Body of pancreas (tissue), 4 donors: ENCODE data around the gene SRRM1. TPM values are rescaled to one million over a fixed set of nuclear protein-coding genes. Genes with fewer than 3 reads are reported as not detected.
A peak's percentile ranks its signal among the peaks of the same experiment; 100 is the strongest.

ENCODE experiments used
- ATAC-seq: fragments of 150-250 bp; one replicate; pipeline ENCODE4 v1.9.1; 2016
- DNase-seq, 4 donors: peaks; one replicate each; pipeline ENCODE4 v3.0.0-alpha.2; 2019
- H3K27ac ChIP-seq, 4 donors: fragments of 200-600 bp; sonication (generic); 1 replicate in 3 of 4; 2 replicates in 1 of 4; pipeline versions ENCODE4 v1.5.1 to v1.6.1; 2016 to 2019; ENCODE audit warnings: mild to moderate bottlenecking in 1 of 4, mixed read lengths in 1 of 4, moderate library complexity in 1 of 4
- H3K27me3 ChIP-seq, 2 donors: fragments of 200-600 bp; sonication (generic); one replicate each; pipeline ENCODE4 v1.6.0; 2016; ENCODE audit warnings: mild to moderate bottlenecking in 1 of 2
- H3K36me3 ChIP-seq, 2 donors: fragments of 200-600 bp; sonication (generic); replicated peaks in 1 of 2; 2 replicates each; pipeline ENCODE4 v1.5.1; 2016; ENCODE audit warnings: low read depth in 2 of 2; ENCODE audit not compliant: insufficient read depth in 1 of 2
- H3K4me1 ChIP-seq: fragments of 200-600 bp; sonication (generic); one replicate; pipeline ENCODE4 v1.6.0; 2016
- H3K4me3 ChIP-seq, 2 donors: fragments of 200-600 bp; sonication (generic); 1 replicate in 1 of 2; 2 replicates in 1 of 2; pipeline ENCODE4 v1.5.1; 2016 to 2019
- H3K9me3 ChIP-seq, 3 donors: fragments of 200-600 bp; sonication (generic); 1 replicate in 2 of 3; 2 replicates in 1 of 3; pipeline ENCODE4 v1.5.1; 2016
- CTCF ChIP-seq, 7 experiments: fragments of 450-650 bp in 4 of 7; fragments of 200-600 bp in 3 of 7; sonication (generic) in 3 of 7; IDR thresholded peaks; one replicate each; pipeline ENCODE4 v1.5.1; 2016 to 2019; ENCODE audit warnings: antibody characterized with exemption in 7 of 7
- POLR2A ChIP-seq, 3 donors: fragments of 450-650 bp; IDR thresholded peaks; one replicate each; pipeline ENCODE4 v1.6.1; 2016; ENCODE audit warnings: antibody characterized with exemption in 3 of 3, mild to moderate bottlenecking in 2 of 3
- WGBS, 2 donors: methylation state at CpG; one replicate each; pipeline ENCODE4 v1.1.5; 2017; 5-methylcytosine and 5-hydroxymethylcytosine counted together
- intact Hi-C: fragments of 100-400 bp; cut with DNase I; formaldehyde crosslinking; loops from one replicate; pipeline ENCODE4 v1.15.1; 2023
- total RNA-seq, 2 donors: library from RNA; depleted of rRNA; stranded (reverse); fragments of >200 nt; gene quantifications; one replicate each; pipeline ENCODE4 v1.1.0, GENCODE V29; 2016

The SRRM1 gene
- total RNA-seq, 2 donors from 2014 or later: 97.2 to 108 TPM

GRCh38 chr1:24652382-24652781, 9.3 kb downstream of the SRRM1 start:
- 89 to 94% methylated on average over 13 of the region's 13 CpGs for WGBS, 2 donors

GRCh38 chr1:24654010-24654409, 10.9 kb downstream of the SRRM1 start:
- ATAC-seq: no peak
- no peak overlapping the region for H3K27ac ChIP-seq
- peaks cover 31% of the 10 kb centered on the region for H3K4me1 ChIP-seq
- intact Hi-C loops: loop anchor here (10.0 kb wide), 1 partner anchor 571 kb away; no protein-coding TSS in a partner anchor
- H3K27me3 ChIP-seq: no peaks in the 10 kb centered on the region
- no peaks in the 10 kb centered on the region for H3K9me3 ChIP-seq
- no peak for TF ChIP-seq POLR2A (IDR thresholded peaks at IDR 0.05)
- no peak for TF ChIP-seq CTCF (IDR thresholded peaks at IDR 0.05)
- H3K36me3 ChIP-seq: peaks cover 22 to 65% of the 10 kb centered on the region in 2 donors
- no peak overlapping the region for H3K4me3 ChIP-seq
- DNase-seq: no peak
- 94% methylated on average over 3 of the region's 3 CpGs for WGBS, 2 donors

More at GRCh38 chr1:24652382-24652781, 9.3 kb downstream of the SRRM1 start:
- H3K9me3 ChIP-seq: no peaks in the 10 kb centered on the region
- ATAC-seq (no peak), DNase-seq (no peak)
- no peaks in the 10 kb centered on the region for H3K27me3 ChIP-seq
- H3K27ac ChIP-seq: no peak overlapping the region
- TF ChIP-seq POLR2A (IDR thresholded peaks at IDR 0.05): no peak
- no peak for TF ChIP-seq CTCF (IDR thresholded peaks at IDR 0.05)
- intact Hi-C loops: loop anchor here (10.0 kb wide), 1 partner anchor 572 kb away; no protein-coding TSS in a partner anchor
- H3K4me3 ChIP-seq: no peak overlapping the region
- peaks cover 26% of the 10 kb centered on the region for H3K4me1 ChIP-seq
- H3K36me3 ChIP-seq: peaks cover 22 to 67% of the 10 kb centered on the region in 2 donors

- TF ChIP-seq POLR2A (IDR thresholded peaks at IDR 0.05) (no peak), CTCF (IDR thresholded peaks at IDR 0.05) (no peak)
- peaks cover 31% of the 10 kb centered on the region for H3K4me1 ChIP-seq
- H3K9me3 ChIP-seq: no peaks in the 10 kb centered on the region
- intact Hi-C loops: loop anchor here (10.0 kb wide), 1 partner anchor 569 kb away; no protein-coding TSS in a partner anchor
- ATAC-seq: no peak
- DNase-seq: no peak
- no peaks in the 10 kb centered on the region for H3K27me3 ChIP-seq
- H3K4me3 ChIP-seq: no peak overlapping the region
- peak overlapping the region in 1 of 4 donors; percentile 44 for H3K27ac ChIP-seq
- WGBS, 2 donors: 91 to 92% methylated on average over 1 of the region's 1 CpG
- H3K36me3 ChIP-seq: peaks cover 9 to 48% of the 10 kb centered on the region in 2 donors
Measured at GRCh38 chr1:24656046-24656445, 12.9 kb downstream of the SRRM1 start.

DNA sequence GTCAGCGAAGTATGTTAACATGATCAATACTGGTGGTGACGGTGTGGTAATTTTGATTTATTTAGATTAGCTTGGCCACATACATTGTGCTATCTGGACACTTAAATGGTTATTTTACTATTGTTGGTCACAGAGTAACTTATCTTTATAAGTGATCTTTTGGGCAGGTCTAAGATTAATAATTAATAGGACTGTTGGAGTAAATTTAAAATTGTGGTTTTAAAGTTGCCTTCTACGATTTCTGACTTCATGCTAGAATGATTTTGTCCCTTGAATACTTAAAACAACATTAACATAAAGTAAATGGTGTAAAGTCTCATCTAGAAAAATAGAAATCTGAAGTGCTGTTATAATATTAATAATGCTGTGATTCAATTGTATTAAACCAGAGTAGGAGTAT, 14.7 kb downstream of the SRRM1 start:
- Histone ChIP-seq H3K9me3 (no peaks in the 10 kb centered on the region), H3K27ac (no peak overlapping the region), H3K4me3 (no peak overlapping the region), H3K36me3 (peaks cover 6 to 51% of the 10 kb centered on the region in 2 donors), H3K27me3 (no peaks in the 10 kb centered on the region), H3K4me1 (peaks cover 31% of the 10 kb centered on the region)
- 60 to 65% methylated on average over 3 of the region's 3 CpGs for WGBS, 2 donors
- no peak for ATAC-seq
- no peak for TF ChIP-seq POLR2A (IDR thresholded peaks at IDR 0.05)
- TF ChIP-seq CTCF (IDR thresholded peaks at IDR 0.05): no peak
- DNase-seq: no peak
- intact Hi-C loops: loop anchor here (10.0 kb wide), 1 partner anchor 567 kb away; no protein-coding TSS in a partner anchor
